HG03571 (cell line): Measurements from ENCODE around the gene FCHSD2.
"Not testable (repeated sequence)": the region's sequence is repeated elsewhere in the genome, so short reads cannot be mapped to it uniquely, and the experiment has no call there.

Source experiments
- ATAC-seq: cut with Tn5 transposase; IDR thresholded peaks from one replicate; pipeline ENCODE4 v1.9.1; 2021; ENCODE audit not compliant: unreplicated experiment

The FCHSD2 gene

DNA sequence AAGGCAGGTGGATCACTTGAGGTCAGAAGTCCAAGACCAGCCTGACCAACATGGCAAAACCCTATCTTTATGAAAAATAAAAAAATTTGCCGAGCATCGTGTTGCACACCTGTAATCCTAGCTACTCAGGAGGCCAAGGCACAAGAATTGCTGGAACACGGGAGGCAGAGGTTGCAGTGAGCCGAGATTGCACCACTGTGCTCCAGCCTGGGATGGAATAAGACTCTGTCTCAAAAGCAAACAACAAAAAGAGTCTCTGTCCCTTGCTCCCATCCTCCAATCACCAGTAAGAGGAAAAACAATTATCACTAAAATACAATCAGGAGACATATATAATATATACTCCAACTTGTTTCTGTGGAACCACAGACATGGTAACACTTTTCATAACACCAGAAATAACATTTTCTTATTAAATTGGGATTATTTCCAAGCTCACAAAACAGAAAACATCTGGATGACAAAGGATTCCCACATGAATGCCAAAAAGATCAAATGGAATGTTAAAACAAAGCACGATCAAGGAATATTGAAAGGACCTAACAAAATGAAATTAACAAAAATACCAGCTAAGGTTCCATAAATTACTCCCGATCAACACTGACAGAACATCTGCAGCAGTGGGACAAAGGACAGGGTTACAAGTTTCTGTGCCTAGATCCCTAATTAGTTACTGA lies 15.2 kb downstream of the FCHSD2 start:
- ATAC-seq: no peak

DNA sequence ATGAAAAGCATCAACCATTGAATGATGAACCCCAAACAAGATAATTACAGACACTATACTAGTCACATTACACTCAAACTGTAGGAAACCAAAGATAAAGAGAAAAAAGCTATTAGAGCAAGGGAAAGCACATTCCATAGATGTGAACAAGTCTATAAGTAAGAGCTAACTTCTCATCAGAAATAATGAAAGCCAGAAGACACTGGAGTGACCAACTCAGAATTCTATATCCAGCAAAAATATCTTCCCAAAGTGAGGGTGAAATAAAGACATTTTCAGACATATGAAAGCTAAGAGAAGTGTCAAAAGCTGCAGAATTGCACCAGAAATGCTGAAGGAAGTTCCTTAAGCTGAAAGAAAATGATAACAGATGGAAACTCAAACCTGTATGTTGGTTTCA lies 17.3 kb downstream of the FCHSD2 start:
- no peak for ATAC-seq

DNA sequence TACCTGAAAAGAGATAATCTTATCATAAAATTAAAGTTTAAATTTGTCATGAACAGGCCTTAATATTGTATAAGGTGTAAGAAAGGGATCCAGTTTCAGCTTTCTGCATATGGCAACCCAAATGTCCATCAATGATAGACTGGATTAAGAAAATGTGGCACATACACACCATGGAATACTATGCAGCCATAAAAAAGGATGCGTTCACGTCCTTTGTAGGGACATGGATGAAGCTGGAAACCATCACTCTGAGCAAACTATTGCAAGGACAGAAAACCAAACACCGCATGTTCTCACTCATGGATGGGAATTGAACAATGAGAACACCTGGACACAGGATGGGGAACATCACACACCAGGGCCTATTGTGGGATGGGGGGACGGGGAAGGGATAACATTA lies 18.2 kb downstream of the FCHSD2 start:
- not testable (repeated sequence) for ATAC-seq

DNA sequence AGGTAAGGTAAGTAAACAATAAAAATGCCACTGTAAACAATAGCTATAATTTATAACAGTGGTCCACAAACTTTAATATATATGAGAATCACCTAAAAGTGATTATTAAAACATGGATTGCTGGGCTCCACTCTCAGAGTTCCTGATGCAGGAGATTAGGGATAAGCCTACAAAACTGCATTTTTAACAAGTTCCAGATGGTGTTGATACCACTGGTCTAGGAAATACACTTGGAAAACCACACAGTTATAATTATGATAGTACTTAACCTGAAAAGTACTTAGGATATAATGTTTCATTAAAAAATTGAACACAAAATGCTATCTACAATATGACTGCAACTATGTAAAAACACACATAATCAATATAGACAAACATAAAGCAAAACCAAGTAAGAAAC lies 20.4 kb downstream of the FCHSD2 start:
- no peak for ATAC-seq

DNA sequence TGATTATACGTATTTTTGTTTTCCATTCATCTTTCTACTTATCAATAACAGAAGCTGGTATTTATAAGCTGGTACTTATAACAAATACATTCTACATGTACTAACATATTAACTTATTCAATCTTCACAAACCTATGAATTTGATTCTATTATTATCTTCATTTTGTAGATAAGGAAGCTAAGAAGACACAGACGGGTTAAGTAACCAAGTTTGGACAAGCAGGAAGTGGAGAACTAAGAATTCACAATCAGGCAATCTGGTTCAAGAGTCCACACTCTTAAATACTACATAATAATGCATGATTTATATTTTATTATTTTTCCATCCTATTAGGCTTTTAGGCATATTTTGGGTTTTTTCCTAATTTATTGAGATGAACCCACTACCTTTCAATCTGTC lies 25.0 kb downstream of the FCHSD2 start:
- no peak for ATAC-seq

DNA sequence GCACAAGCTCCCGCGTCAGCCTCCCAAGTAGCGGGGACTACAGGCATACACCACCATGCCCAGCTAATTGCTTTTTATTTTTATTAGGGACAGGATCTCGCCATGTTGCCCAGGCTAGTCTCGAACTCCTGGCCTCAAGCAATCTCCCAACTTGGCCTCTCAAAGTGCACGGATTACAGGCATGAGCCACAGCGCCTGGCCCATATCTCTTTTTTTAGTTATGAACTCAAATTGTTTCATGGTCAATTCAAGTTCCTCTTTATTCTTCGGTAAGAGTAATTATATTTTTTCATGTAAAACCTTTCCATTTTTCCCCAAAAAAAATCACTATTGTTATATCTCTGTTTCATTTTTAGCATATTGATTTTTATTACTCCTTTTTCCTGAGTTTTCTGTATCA lies 25.5 kb downstream of the FCHSD2 start:
- no peak for ATAC-seq

DNA sequence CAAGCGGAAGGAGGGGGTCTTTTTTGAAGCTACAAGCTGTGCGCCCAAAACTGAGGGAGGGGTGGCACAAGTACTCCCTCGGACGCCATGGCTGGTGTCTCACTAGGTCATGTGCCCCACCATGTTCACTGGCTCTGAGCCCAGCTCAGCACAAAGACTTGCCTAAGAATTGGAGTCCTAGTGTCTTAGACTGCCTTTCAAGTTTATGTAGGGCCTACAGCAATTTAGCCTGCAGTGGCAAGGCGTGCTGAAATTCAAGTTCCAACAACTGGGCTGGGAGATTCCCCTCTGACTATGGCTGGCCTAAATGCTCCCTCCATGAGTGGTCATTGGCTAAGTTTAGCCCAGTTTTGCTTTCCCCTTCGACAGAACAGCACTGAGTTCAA lies 27.3 kb downstream of the FCHSD2 start:
- ATAC-seq: no peak

DNA sequence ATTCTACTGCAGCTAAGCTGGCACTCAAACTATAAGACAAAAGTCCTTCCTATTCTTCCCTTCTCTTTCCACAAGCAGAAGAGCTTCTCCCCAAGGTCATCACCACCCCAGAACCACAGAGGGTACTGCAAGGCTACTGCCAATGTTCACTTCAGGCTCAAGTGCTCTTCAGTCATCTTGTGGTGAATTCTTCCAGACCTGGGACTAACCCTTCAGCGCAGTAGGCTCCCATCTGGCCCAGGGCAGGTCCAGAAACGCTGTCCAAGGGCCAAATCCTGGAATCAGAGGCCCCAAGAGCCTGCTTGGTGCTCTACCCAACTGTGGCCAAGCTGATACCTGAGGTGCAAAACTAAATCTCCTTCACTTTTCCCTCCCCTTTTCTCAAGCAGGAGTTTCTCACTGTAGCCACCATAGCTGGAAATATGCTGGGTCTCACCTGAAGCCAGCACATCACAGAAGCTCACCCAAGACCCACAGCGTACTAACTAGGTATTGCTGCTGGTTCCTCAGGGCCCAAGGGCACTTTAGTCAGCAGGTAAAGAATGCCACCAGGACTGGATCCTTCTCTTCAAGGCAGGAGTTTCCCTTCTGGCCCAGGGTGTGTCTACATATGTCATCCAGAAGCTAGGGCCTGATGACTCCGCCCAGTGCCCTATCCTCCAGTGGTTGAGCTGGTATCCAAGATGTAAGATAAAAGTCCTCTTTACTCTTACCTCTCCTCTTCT lies 27.8 kb downstream of the FCHSD2 start:
- no peak for ATAC-seq

DNA sequence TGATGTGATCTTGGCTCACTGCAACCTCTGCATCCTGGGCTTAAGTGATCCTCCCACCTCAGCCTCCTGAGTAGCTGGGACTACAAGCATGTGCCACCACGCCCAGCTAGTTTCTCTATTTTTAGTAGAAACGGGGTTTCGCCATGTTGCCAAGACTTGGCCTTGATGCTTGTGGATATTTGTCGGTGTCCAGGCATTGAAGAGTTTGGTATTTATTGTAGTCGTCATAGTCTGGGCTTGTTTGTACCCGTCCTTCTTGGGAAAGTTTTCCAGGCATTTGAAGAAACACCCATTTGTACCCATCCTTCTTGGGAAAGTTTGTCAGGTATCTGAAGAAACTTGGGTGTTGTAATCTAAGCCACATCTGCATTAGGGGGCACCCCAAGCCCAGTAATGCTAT lies 28.7 kb downstream of the FCHSD2 start:
- ATAC-seq: no peak

DNA sequence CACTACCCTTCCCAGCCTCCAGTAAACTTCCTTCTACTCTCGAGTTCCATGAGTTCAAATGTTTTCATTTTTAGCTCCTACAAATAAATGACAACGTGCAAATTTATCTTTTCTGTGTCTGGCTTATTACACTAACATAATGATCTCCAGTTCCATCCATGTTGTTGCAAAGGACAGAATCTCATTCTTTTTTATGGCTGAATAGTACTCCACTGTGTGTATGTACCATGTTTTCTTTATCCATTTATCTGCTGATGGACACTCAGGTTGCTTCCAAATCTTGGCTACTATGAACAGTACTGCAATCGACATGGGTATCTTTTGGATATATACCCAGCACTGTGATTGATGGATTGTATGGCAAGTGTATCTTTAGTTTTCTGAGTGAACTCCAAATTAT lies 34.5 kb downstream of the FCHSD2 start:
- no peak for ATAC-seq

DNA sequence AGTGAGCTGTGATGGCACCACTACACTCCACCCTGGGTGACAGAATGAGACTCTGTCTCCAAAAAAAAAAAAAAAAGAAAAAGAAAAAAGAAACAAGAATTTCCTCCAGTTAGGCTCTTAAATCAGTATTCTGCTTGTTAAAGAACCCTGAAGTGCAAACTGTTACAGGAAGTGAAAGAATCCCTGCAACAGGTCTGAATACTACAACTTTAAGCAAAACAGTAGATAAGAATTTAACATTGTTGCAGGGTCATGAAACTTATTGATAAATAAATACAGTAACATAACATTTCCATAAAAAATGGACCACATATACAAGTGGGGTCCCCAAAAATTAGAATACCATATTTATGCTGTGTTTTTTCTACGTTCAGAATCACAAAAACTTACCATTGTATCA lies 35.8 kb downstream of the FCHSD2 start:
- no peak for ATAC-seq

DNA sequence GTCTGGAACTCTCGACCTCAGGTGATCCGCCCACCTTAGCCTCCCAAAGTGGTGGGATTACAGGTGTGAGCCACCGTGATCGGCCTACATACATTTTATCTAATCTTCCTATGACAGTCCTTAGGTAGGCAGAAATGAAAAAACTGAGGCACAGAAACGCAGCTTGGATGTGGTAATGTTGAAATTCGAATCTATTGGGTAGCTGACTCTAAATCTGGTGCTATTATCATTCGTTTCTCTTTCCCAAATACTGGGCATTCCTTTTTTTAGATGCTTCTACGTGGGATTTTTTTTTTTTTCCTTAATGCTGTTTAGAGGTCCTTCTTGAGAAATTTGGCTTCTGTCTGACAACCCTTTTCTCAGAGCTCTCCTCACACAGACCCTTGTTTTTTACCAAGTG lies 41.5 kb downstream of the FCHSD2 start:
- no peak for ATAC-seq

DNA sequence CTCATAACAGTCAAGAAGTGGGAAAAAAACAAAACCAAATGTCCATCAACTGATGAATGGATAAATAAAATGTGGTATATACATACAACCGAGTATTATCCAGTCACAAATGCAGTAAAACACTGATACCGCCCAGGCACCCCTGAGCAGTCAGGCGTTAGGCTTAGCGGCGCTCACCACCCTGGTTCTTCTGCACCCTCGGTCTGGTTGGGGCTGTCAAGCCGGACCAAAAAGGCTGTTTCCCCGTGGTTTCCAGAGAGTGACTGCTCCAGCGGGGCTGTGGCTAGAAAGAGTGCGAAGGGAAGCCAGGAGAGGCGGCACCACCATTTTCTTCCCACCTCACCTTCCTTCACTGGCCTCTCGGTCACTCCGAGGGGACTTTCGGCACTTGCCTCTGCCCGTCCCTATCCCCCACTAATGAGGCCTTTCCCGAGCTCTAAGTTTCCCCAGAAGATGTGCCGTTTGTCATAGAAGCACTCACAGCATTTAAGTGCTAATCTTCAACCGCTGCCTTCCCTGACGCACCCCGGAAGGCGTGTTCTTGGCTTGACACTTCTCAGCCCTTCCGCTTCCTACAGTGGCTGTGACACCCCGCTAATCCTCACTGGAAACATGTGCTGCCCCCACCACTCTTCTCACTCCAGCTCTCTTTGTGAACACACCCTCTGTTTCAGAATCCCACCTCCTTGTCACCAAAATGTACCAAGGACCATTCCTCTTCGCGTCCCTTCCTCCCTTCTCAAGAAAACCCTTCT lies 42.4 kb downstream of the FCHSD2 start:
- no peak for ATAC-seq

DNA sequence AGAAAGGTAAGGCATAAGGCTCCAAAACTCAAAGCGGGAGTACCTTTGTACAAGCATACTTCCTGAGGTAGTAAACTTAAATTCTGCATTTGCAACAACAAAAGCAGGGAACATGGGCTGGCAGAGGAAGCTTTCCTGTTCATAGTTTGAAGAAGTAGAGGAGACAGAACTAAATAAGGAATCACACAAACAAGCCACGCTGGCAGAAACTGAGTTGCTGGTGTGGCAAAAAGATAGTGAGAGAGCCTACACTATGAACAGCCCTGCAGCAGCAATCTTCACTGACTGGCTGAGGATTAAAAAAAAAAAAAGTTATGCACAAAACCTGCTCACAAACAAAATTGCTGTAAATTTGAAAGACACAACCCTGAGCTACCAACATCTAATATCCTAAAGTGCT lies 46.5 kb downstream of the FCHSD2 start:
- ATAC-seq: no peak

DNA sequence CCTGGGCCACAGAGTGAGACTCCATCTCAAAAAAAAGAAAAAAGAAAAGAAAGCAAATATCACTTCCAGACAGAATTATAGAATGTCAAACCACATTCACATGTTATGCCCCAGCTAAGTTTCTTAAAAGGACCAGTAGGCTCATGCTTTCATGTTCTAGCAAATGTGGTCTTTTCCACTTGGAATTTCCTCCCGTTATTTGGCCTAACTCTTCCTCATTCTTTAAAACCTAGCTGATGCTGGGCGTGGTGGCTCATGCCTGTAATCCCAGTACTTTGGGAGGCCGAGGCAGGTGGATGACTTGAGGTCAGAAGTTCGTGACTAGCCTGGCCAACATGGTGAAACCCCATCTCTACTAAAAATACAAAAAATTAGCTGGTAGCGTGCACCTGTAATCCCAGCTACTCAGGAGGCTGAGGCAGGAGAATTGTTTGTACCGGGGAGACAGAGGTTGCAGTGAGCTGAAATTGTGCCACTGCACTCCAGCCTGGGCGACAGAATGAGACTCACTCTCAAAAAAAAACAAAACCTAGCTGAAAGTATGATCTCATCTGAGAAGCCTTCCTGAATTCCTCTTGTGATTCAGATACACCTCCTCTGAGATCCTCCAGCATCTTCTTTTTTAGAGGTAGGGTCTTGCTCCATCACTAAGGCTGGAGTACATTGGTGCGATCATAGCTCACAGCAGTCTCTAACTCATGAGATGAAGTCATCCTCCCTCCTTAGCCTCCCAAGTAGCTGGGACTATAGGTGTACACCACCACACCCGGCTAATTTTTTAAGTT lies 50.4 kb downstream of the FCHSD2 start:
- no peak for ATAC-seq

DNA sequence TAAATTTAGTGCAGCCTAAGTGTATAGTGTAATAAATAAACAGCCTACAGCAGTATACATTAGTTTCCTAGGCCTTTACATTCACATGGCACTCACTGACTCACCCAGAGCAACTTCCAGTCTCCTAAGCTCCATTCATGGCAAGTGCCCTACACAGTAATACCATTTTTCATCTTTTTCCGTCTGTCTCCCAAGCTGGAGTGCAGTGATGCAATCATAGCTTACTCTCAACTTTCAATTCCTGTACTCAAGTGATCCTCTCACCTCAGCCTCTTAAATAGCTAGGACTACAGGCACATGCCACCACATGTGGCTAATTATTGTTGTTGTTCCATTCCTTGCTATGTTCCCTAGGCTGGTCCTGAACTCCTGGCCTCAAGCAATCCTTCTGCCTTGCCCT lies 54.4 kb downstream of the FCHSD2 start:
- no peak for ATAC-seq

DNA sequence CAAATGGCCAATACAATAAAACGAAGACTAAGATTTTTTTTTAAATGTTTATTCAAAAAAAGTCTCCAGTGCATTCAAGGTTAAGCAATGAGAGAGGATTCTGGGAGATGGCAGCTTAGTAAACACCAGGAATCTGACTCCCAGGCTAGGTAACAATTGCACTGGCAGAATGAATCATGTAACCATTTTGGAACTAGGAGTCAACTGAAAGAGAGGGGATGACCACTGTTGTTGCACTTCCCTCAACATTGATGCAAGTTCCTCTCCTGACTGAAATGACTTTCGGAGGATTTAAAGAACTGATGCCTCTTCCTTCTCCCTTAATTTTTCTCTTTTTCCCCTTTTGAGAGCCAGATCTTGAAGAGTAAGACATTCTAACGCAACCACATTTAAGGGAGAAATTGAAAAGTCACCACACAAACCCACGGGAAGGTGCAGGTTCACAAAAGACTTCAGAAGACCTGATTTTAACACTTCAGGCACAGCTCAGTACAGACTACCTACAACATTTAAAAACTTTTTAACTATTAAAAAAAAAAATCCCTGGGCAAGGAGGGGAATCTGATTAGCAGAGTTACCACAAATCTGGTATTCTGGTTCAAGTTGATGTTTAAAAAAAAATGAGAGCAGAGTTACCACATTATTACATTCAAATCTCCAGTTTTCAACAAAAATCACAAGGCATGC lies 56.8 kb downstream of the FCHSD2 start:
- ATAC-seq: no peak

DNA sequence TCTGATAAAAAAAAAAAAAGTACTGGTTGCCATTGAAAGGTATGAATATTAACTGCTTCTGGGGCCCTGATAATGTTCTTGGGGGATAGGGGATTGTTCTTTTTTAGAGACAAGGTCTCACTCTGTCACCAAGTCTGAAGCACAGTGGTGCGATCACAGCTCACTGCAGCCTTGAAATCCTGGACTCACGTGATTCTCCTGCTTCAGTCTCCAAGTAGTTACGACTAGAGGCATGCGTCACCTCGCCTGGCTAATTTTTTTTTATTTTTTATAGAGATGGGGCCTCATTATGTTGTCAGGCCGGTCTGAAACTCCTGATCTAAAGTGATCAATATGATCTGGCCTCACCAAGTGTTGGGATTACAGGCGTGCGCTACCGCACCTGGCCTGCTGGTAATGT lies 63.5 kb downstream of the FCHSD2 start:
- ATAC-seq: no peak

DNA sequence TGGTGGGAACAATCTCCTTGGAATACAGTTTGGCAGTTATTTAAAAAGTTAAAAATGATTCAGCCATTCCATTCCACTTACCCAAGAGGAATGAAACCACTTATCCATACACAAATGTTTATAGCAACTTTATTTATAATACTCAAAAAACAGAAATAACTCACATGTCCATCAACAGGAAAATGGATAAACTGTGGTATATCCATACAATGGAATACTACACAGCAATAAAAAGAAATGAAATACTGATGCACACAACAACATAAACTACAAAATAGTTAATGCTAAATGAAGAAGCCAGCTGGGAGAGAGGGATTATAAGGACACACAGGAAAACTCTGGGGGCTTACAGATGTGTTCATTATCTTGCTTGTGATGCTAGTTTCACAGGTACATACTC lies 64.7 kb downstream of the FCHSD2 start:
- no peak for ATAC-seq

DNA sequence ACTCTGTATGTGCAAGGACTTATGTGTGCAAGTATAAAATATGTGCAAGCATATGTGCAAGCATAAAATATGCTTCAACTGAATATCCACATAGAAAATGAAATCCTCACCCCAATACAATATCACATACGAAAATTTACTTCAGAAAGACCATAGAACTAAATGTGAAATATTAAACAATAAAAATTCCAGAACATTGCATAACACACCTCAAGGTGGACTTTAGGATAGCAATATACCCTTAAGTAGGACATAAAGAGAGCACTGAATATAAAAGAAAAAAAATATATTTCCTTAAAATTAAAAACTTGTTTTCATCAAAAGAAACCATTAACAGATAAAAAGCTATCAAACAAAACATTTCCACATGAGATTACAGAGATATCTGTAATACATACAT lies 67.8 kb downstream of the FCHSD2 start:
- no peak for ATAC-seq

DNA sequence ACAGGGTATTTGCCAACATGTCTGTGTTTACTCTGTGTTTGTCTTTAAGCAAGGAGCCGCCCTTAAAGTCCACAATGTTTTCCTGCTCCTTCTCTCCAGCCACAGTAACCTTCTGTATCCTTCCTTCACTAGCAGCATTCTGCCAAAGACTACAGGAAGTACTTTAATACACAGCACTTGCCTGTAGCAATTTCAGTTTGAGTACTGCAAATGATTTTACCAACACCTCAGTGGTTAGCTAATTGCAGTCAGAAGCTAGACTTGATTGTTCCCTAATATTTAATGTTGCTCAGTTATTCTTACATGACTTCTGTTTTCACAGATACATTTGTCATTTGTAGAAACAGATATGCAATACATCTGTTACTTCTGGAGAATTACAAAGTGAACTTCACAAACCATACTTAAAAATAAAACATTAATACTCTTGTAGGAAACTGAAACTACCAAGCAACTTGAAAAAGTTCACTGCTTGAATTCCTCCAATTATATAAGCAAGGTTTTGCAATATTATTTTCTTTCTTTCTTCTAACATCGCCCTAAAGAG lies 69.1 kb downstream of the FCHSD2 start:
- ATAC-seq: peak; percentile 61
